Trophoblast cell (in vitro differentiated cells and primary cell): ENCODE measurements around the gene ADD2.

ENCODE experiments used
- DNase-seq, 2 donors: peaks; one replicate each; pipeline ENCODE4 v3.0.0-alpha.2; 2016
- H2AFZ ChIP-seq: 2 replicates; pipeline ENCODE4 v1.6.1; 2013; ENCODE audit warnings: low read length, moderate library complexity, mild to moderate bottlenecking; ENCODE audit not compliant: insufficient read depth, poor library complexity
- H2AK5ac ChIP-seq: 2 replicates; pipeline ENCODE4 v1.6.1; 2013; ENCODE audit warnings: mild to moderate bottlenecking, low read length
- H2BK120ac ChIP-seq: 2 replicates; pipeline ENCODE4 v1.6.1; 2013; ENCODE audit warnings: low read length, mild to moderate bottlenecking, moderate library complexity; ENCODE audit not compliant: insufficient read depth, poor library complexity
- H2BK12ac ChIP-seq: 2 replicates; pipeline ENCODE4 v1.6.1; 2013; ENCODE audit warnings: mild to moderate bottlenecking, low read length, moderate library complexity
- H2BK5ac ChIP-seq: 2 replicates; pipeline ENCODE4 v1.6.1; 2013; ENCODE audit warnings: low read length, low read depth, moderate library complexity, mild to moderate bottlenecking; ENCODE audit not compliant: poor library complexity
- H3K14ac ChIP-seq: 2 replicates; pipeline ENCODE4 v1.6.1; 2013; ENCODE audit warnings: mild to moderate bottlenecking, low read length
- H3K18ac ChIP-seq: 2 replicates; pipeline ENCODE4 v1.6.1; 2013; ENCODE audit warnings: mild to moderate bottlenecking, low read length
- H3K23ac ChIP-seq: 2 replicates; pipeline ENCODE4 v1.6.1; 2013; ENCODE audit warnings: low read length
- H3K27ac ChIP-seq: 2 replicates; pipeline ENCODE4 v1.5.1; 2013; ENCODE audit warnings: low read depth, mild to moderate bottlenecking, inconsistent platforms, low read length, moderate library complexity
- H3K27me3 ChIP-seq: 2 replicates; pipeline ENCODE4 v1.6.1; 2013; ENCODE audit warnings: inconsistent platforms, mild to moderate bottlenecking, low read length, moderate library complexity; ENCODE audit not compliant: insufficient read depth
- H3K36me3 ChIP-seq, 2 experiments: 1 replicate in 1 of 2; 2 replicates in 1 of 2; pipeline ENCODE4 v1.6.1; 2013; ENCODE audit warnings: low read length in 2 of 2, mild to moderate bottlenecking in 2 of 2, moderate library complexity in 1 of 2; ENCODE audit not compliant: insufficient read depth in 2 of 2, control insufficient read depth in 1 of 2
- H3K4ac ChIP-seq: 2 replicates; pipeline ENCODE4 v1.6.1; 2013; ENCODE audit warnings: low read depth, mild to moderate bottlenecking, low read length, moderate library complexity
- H3K4me1 ChIP-seq, 2 experiments: 1 replicate in 1 of 2; 2 replicates in 1 of 2; pipeline ENCODE4 v1.6.1; 2013; ENCODE audit warnings: low read length in 2 of 2, mild to moderate bottlenecking in 2 of 2, moderate library complexity in 1 of 2; ENCODE audit not compliant: insufficient read depth in 2 of 2, control insufficient read depth in 1 of 2
- H3K4me2 ChIP-seq: 2 replicates; pipeline ENCODE4 v1.6.1; 2013; ENCODE audit warnings: inconsistent platforms, mild to moderate bottlenecking, low read length, moderate library complexity
- H3K4me3 ChIP-seq: 2 replicates; pipeline ENCODE4 v1.5.1; 2013; ENCODE audit warnings: mild to moderate bottlenecking, low read depth, low read length, inconsistent platforms
- H3K79me1 ChIP-seq: one replicate; pipeline ENCODE4 v1.6.1; 2013; ENCODE audit warnings: low read length
- H3K79me2 ChIP-seq: 2 replicates; pipeline ENCODE4 v1.6.1; 2013; ENCODE audit warnings: low read length, mild to moderate bottlenecking; ENCODE audit not compliant: control insufficient read depth, insufficient read depth, poor library complexity
- H3K9ac ChIP-seq: 2 replicates; pipeline ENCODE4 v1.6.1; 2013; ENCODE audit warnings: mild to moderate bottlenecking, low read length
- H3K9me3 ChIP-seq: 2 replicates; pipeline ENCODE4 v1.6.1; 2013; ENCODE audit warnings: low read depth, mild to moderate bottlenecking, control low read depth, inconsistent platforms, low read length; ENCODE audit not compliant: insufficient read depth
- H4K12ac ChIP-seq: 2 replicates; pipeline ENCODE4 v1.6.1; 2013; ENCODE audit warnings: low read depth, mild to moderate bottlenecking, low read length, moderate library complexity
- H4K8ac ChIP-seq: 2 replicates; pipeline ENCODE4 v1.6.1; 2013; ENCODE audit warnings: low read depth, mild to moderate bottlenecking, low read length, moderate library complexity
- H4K91ac ChIP-seq: one replicate; pipeline ENCODE4 v1.6.1; 2013; ENCODE audit warnings: low read depth, mild to moderate bottlenecking, low read length, moderate library complexity
- WGBS: extraction: QIAGEN DNeasy Blood & Tissue Kit; methylation state at CpG from one replicate; pipeline ENCODE4 v1.1.7; 2013; ENCODE audit warnings: missing lambda C conversion rate; ENCODE audit not compliant: insufficient read length, insufficient coverage; ENCODE audit errors: extremely low coverage; 5-methylcytosine and 5-hydroxymethylcytosine counted together

ADD2 gene

GRCh38 chr2:70797506-70797905, 29.5 kb upstream of the ADD2 start:
- Histone ChIP-seq H3K4me2 (no peak overlapping the region), H4K8ac (no peak overlapping the region), H2AK5ac (no peak overlapping the region), H3K23ac (no peak overlapping the region), H3K79me2 (no peaks in the 10 kb centered on the region), H2BK120ac (no peak overlapping the region), H3K4me3 (no peak overlapping the region), H2BK5ac (no peak overlapping the region), H4K91ac (no peak overlapping the region), H3K14ac (no peak overlapping the region), H3K79me1 (no peaks in the 10 kb centered on the region), H4K12ac (no peak overlapping the region), H3K4me1 (no peaks in the 10 kb centered on the region), H3K9ac (no peak overlapping the region), H3K18ac (no peak overlapping the region), H2BK12ac (no peak overlapping the region), H2AFZ (no peak overlapping the region), H3K4ac (no peak overlapping the region), H3K36me3 (no peaks in the 10 kb centered on the region), H3K27me3 (no peaks in the 10 kb centered on the region), H3K9me3 (peaks cover 2% of the 10 kb centered on the region), H3K27ac (no peak overlapping the region)
- no CpG with 5 or more reads among the region's 2 CpGs for WGBS
- no peak for DNase-seq

GRCh38 chr2:70796262-70796661, 28.3 kb upstream of the ADD2 start:
- H3K4ac ChIP-seq = no peak overlapping the region
- no peak overlapping the region for H3K14ac ChIP-seq
- no peak overlapping the region for H2AFZ ChIP-seq
- H4K91ac ChIP-seq = no peak overlapping the region
- H3K18ac ChIP-seq = no peak overlapping the region
- no peak overlapping the region for H4K8ac ChIP-seq
- H2BK12ac ChIP-seq = no peak overlapping the region
- no peak overlapping the region for H3K4me2 ChIP-seq
- H3K4me1 ChIP-seq = no peaks in the 10 kb centered on the region
- no peak overlapping the region for H3K4me3 ChIP-seq
- no CpG with 5 or more reads among the region's 1 CpG for WGBS
- H4K12ac ChIP-seq = no peak overlapping the region
- H3K23ac ChIP-seq = no peak overlapping the region
- DNase-seq = no peak
- no peaks in the 10 kb centered on the region for H3K36me3 ChIP-seq
- H2BK120ac ChIP-seq = no peak overlapping the region
- no peak overlapping the region for H2BK5ac ChIP-seq
- H3K79me2 ChIP-seq = no peaks in the 10 kb centered on the region
- H3K79me1 ChIP-seq = no peaks in the 10 kb centered on the region
- H2AK5ac ChIP-seq = no peak overlapping the region
- peaks cover 9% of the 10 kb centered on the region for H3K27me3 ChIP-seq
- H3K9me3 ChIP-seq = no peaks in the 10 kb centered on the region
- H3K27ac ChIP-seq = no peak overlapping the region
- H3K9ac ChIP-seq = no peak overlapping the region

- peaks cover 0 to under 1% of the 10 kb centered on the region in 2 experiments for H3K4me1 ChIP-seq
- no peaks in the 10 kb centered on the region for H3K79me2 ChIP-seq
- no peak overlapping the region for H3K9ac ChIP-seq
- no peak overlapping the region for H2BK120ac ChIP-seq
- no peak overlapping the region for H3K18ac ChIP-seq
- H4K91ac ChIP-seq = no peak overlapping the region
- no peak overlapping the region for H4K8ac ChIP-seq
- H2AK5ac ChIP-seq = no peak overlapping the region
- H3K4me2 ChIP-seq = no peak overlapping the region
- no peak overlapping the region for H3K14ac ChIP-seq
- H3K36me3 ChIP-seq = no peaks in the 10 kb centered on the region
- H4K12ac ChIP-seq = no peak overlapping the region
- no CpG with 5 or more reads among the region's 4 CpGs for WGBS
- no peak overlapping the region for H3K27ac ChIP-seq
- no peak overlapping the region for H2BK5ac ChIP-seq
- no peak for DNase-seq
- H3K4me3 ChIP-seq = no peak overlapping the region
- H3K79me1 ChIP-seq = no peaks in the 10 kb centered on the region
- peaks cover 16% of the 10 kb centered on the region for H3K27me3 ChIP-seq
- H3K4ac ChIP-seq = no peak overlapping the region
- H3K23ac ChIP-seq = no peak overlapping the region
- no peaks in the 10 kb centered on the region for H3K9me3 ChIP-seq
- no peak overlapping the region for H2AFZ ChIP-seq
- no peak overlapping the region for H2BK12ac ChIP-seq
Observed at GRCh38 chr2:70795164-70795995, 27.4 kb upstream of the ADD2 start.

- Histone ChIP-seq H2BK120ac (no peak overlapping the region), H2AFZ (no peak overlapping the region), H4K12ac (no peak overlapping the region), H4K8ac (no peak overlapping the region), H2BK12ac (no peak overlapping the region), H3K36me3 (no peaks in the 10 kb centered on the region), H3K4ac (no peak overlapping the region), H3K27ac (no peak overlapping the region), H2AK5ac (no peak overlapping the region), H3K14ac (no peak overlapping the region), H4K91ac (no peak overlapping the region), H3K79me2 (no peaks in the 10 kb centered on the region), H3K27me3 (peaks cover 24% of the 10 kb centered on the region), H3K4me3 (no peak overlapping the region), H3K4me1 (peaks cover 3 to 6% of the 10 kb centered on the region in 2 experiments), H3K9ac (no peak overlapping the region), H3K18ac (no peak overlapping the region), H2BK5ac (no peak overlapping the region), H3K4me2 (no peak overlapping the region), H3K79me1 (no peaks in the 10 kb centered on the region), H3K23ac (no peak overlapping the region), H3K9me3 (no peaks in the 10 kb centered on the region)
- DNase-seq = no peak
- WGBS = no CpG with 5 or more reads among the region's 2 CpGs
Observed at GRCh38 chr2:70793450-70793849, 25.4 kb upstream of the ADD2 start.
